GM12865 (cell line): Measurements from ENCODE around the gene ARHGAP30.
A peak's percentile ranks its signal among the peaks of the same experiment; 100 is the strongest.

Experiments used
- DNase-seq: peaks from one replicate; pipeline ENCODE4 v3.0.0; 2010; ENCODE audit warnings: low read depth
- H3K4me3 ChIP-seq: 2 replicates; pipeline ENCODE4 v1.5.1; 2011; ENCODE audit warnings: mild to moderate bottlenecking, low read depth, low read length, control low read depth
- CTCF ChIP-seq: IDR thresholded peaks from 2 replicates; pipeline ENCODE4 v1.5.1; 2011; ENCODE audit warnings: low read length, control low read depth, low read depth, inconsistent platforms; ENCODE audit not compliant: insufficient read depth; ENCODE audit errors: missing control alignments

ARHGAP30 gene

GRCh38 chr1:161077426-161077825 is 7.7 kb upstream of the ARHGAP30 start:
- no peak overlapping the region for H3K4me3 ChIP-seq
- DNase-seq = no peak
- TF ChIP-seq CTCF = no peak

- no peak for DNase-seq
- TF ChIP-seq CTCF = no peak
- no peak overlapping the region for H3K4me3 ChIP-seq
Measured at GRCh38 chr1:161076410-161076809, 6.7 kb upstream of the ARHGAP30 start.

GRCh38 chr1:161074676-161075368 is 5.1 kb upstream of the ARHGAP30 start:
- no peak for TF ChIP-seq CTCF
- no peak for DNase-seq
- H3K4me3 ChIP-seq = no peak overlapping the region

GRCh38 chr1:161073474-161074121 is 3.9 kb upstream of the ARHGAP30 start:
- no peak for TF ChIP-seq CTCF
- H3K4me3 ChIP-seq = no peak overlapping the region
- no peak for DNase-seq

- no peak for DNase-seq
- no peak overlapping the region for H3K4me3 ChIP-seq
- TF ChIP-seq CTCF = no peak
Measured at GRCh38 chr1:161072751-161073449, 3.2 kb upstream of the ARHGAP30 start.

- peak; percentile 77 for TF ChIP-seq CTCF
- DNase-seq = peak; percentile 79
- H3K4me3 ChIP-seq = no peak overlapping the region
Measured at GRCh38 chr1:161071886-161072371, 2.2 kb upstream of the ARHGAP30 start.
